Suprapubic skin (tissue), 4 donors: Measurements from ENCODE around the gene DDX55.

Source experiments
- CTCF ChIP-seq, 2 donors: fragments of 200-600 bp in 1 of 2; fragments of 450-650 bp in 1 of 2; sonication (generic) in 1 of 2; IDR thresholded peaks; one replicate each; pipeline ENCODE4 v1.5.1; 2016 to 2019; ENCODE audit warnings: antibody characterized with exemption in 2 of 2, mild to moderate bottlenecking in 1 of 2, moderate library complexity in 1 of 2
- POLR2A ChIP-seq, 2 donors: fragments of 450-650 bp; IDR thresholded peaks; one replicate each; pipeline ENCODE4 v1.6.1; 2017; ENCODE audit warnings: antibody characterized with exemption in 2 of 2, mild to moderate bottlenecking in 2 of 2, moderate library complexity in 2 of 2
- POLR2AphosphoS5 ChIP-seq, 3 donors: sonication (generic); formaldehyde crosslinking; IDR thresholded peaks; one replicate each; pipeline ENCODE4 v1.6.1; 2017; ENCODE audit warnings: antibody characterized with exemption in 3 of 3

GRCh38 chr12:123576611-123577010 lies 25.3 kb upstream of the DDX55 start:
- TF ChIP-seq POLR2A (IDR thresholded peaks at IDR 0.05) (no peak), CTCF (IDR thresholded peaks at IDR 0.05) (no peak), POLR2AphosphoS5 (IDR thresholded peaks at IDR 0.05) (no peak)
